ENCODE data around the gene USH2A.

The USH2A gene

DNA sequence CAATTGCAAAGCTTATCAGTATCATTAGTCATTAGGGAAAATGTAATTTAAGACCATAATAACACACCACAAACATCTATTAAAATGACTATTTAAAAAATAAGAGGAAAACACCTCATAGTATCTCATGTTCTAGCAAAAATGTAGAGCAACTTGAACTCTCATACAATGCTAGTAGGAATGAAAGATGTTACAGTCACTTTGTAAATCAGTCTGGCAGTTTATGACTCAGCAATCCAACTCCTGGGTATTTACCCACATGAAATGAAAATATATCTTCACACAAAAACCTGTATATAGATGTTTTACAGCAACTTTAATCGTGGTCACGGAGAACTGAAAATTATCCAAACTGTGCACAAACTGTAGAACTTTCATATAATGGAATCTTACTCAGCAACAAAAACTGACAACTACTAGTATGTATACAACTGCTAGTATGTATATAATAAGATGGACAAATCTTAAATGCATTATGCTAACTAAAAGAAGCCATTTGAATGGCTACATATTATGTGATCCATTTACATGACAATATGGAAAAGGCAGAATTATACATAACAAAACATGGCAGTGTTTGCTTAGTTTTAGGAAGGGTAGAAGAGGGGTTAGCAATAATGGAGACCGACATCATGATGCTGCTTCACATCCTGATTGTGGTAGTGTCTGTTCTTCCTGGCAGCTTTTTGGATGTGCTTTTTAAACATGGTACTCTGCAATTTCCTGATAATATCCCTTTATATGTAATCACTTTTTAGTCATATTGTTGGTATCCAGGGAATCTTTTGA is 589.1 kb downstream of the USH2A start:
- Mint-ChIP-seq H3K27ac (no peak overlapping the region), H3K4me3 (no peak overlapping the region), H3K9me3 (peaks cover 5% of the 10 kb centered on the region), H3K27me3 (ENCODE audit: low read depth) (no peaks in the 10 kb centered on the region), H3K36me3 (ENCODE audit: low read depth) (no peaks in the 10 kb centered on the region), H3K4me1 (ENCODE audit: low read depth) (no peaks in the 10 kb centered on the region)
- no peak for DNase-seq (ENCODE audit: low spot score)

GRCh38 chr1:215830226-215830810 is 592.9 kb downstream of the USH2A start:
- no peak for DNase-seq (ENCODE audit: low spot score)
- Mint-ChIP-seq H3K4me1 (ENCODE audit: low read depth) (no peaks in the 10 kb centered on the region), H3K27me3 (ENCODE audit: low read depth) (no peaks in the 10 kb centered on the region), H3K27ac (no peak overlapping the region), H3K36me3 (ENCODE audit: low read depth) (no peaks in the 10 kb centered on the region), H3K4me3 (no peak overlapping the region), H3K9me3 (peaks cover 7% of the 10 kb centered on the region)

- Mint-ChIP-seq H3K27ac (no peak overlapping the region), H3K27me3 (ENCODE audit: low read depth) (no peaks in the 10 kb centered on the region), H3K4me1 (ENCODE audit: low read depth) (no peaks in the 10 kb centered on the region), H3K9me3 (peaks cover 18% of the 10 kb centered on the region), H3K4me3 (no peak overlapping the region), H3K36me3 (ENCODE audit: low read depth) (no peaks in the 10 kb centered on the region)
- no peak for DNase-seq (ENCODE audit: low spot score)
Observed at GRCh38 chr1:215825056-215825455, 598.2 kb downstream of the USH2A start.

DNA sequence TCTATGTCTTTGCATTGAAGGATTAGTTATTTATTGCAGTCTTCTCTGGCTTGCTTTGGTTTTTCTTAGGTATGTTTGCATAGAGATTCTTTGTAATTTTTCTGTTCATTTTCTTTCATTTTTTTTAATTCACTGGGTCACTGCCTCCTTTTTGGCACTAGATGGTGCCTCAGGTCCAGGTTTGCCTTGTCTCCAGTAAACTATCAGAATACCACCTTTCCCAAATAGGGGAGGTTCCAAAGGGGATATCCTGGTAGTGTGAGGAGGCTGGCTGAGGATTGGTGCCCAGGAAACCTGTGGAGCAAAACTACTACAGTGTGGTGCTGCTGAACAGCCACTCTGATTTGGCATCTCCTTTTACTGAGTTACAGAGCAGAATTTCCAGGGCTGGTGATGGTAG is 599.0 kb downstream of the USH2A start:
- Mint-ChIP-seq H3K4me1 (ENCODE audit: low read depth) (no peaks in the 10 kb centered on the region), H3K9me3 (peaks cover 18% of the 10 kb centered on the region), H3K27ac (no peak overlapping the region), H3K36me3 (ENCODE audit: low read depth) (no peaks in the 10 kb centered on the region), H3K27me3 (ENCODE audit: low read depth) (no peaks in the 10 kb centered on the region), H3K4me3 (no peak overlapping the region)
- no peak for DNase-seq (ENCODE audit: low spot score)

GRCh38 chr1:215819114-215819513 is 604.1 kb downstream of the USH2A start:
- no peak overlapping the region for H3K27ac Mint-ChIP-seq
- no peak for DNase-seq (ENCODE audit: low spot score)
- H3K9me3 Mint-ChIP-seq, result peaks cover 12% of the 10 kb centered on the region
- H3K27me3 Mint-ChIP-seq (ENCODE audit: low read depth), result no peaks in the 10 kb centered on the region
- no peaks in the 10 kb centered on the region for H3K36me3 Mint-ChIP-seq (ENCODE audit: low read depth)
- no peaks in the 10 kb centered on the region for H3K4me1 Mint-ChIP-seq (ENCODE audit: low read depth)
- no peak overlapping the region for H3K4me3 Mint-ChIP-seq

- no peak for DNase-seq (ENCODE audit: low spot score)
- Mint-ChIP-seq H3K27me3 (ENCODE audit: low read depth) (no peaks in the 10 kb centered on the region), H3K27ac (no peak overlapping the region), H3K4me3 (no peak overlapping the region), H3K9me3 (peaks cover 40% of the 10 kb centered on the region), H3K4me1 (ENCODE audit: low read depth) (no peaks in the 10 kb centered on the region), H3K36me3 (ENCODE audit: low read depth) (no peaks in the 10 kb centered on the region)
Observed at GRCh38 chr1:215807911-215808436, 615.3 kb downstream of the USH2A start.

DNA sequence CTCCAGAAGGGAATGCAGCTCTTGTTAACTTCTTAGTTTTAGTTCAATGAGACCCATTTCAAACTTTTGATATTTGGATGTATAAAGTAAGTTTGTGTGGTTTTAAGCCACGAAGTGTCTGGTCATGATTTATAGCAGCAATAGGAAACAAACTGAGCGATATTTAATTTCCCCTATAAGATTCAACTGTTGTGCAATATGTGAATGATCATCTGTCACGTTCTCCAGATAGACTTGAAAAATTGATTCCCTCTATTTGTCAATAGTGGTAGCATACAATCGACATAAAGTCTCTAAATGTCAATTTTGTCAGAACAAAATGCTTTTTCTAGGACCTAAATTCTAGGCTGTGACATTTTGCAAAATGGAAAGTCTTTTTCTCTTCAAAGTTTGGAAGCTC is 616.0 kb downstream of the USH2A start:
- DNase-seq (ENCODE audit: low spot score), result no peak
- no peaks in the 10 kb centered on the region for H3K36me3 Mint-ChIP-seq (ENCODE audit: low read depth)
- H3K4me1 Mint-ChIP-seq (ENCODE audit: low read depth), result no peaks in the 10 kb centered on the region
- H3K27ac Mint-ChIP-seq, result no peak overlapping the region
- H3K4me3 Mint-ChIP-seq, result no peak overlapping the region
- H3K9me3 Mint-ChIP-seq, result peaks cover 32% of the 10 kb centered on the region
- no peaks in the 10 kb centered on the region for H3K27me3 Mint-ChIP-seq (ENCODE audit: low read depth)

GRCh38 chr1:215797859-215798258 is 625.4 kb downstream of the USH2A start:
- no peaks in the 10 kb centered on the region for H3K27me3 Mint-ChIP-seq (ENCODE audit: low read depth)
- DNase-seq (ENCODE audit: low spot score), result no peak
- H3K4me3 Mint-ChIP-seq, result no peak overlapping the region
- H3K4me1 Mint-ChIP-seq (ENCODE audit: low read depth), result no peaks in the 10 kb centered on the region
- peaks cover 3% of the 10 kb centered on the region for H3K9me3 Mint-ChIP-seq
- no peaks in the 10 kb centered on the region for H3K36me3 Mint-ChIP-seq (ENCODE audit: low read depth)
- H3K27ac Mint-ChIP-seq, result no peak overlapping the region

DNA sequence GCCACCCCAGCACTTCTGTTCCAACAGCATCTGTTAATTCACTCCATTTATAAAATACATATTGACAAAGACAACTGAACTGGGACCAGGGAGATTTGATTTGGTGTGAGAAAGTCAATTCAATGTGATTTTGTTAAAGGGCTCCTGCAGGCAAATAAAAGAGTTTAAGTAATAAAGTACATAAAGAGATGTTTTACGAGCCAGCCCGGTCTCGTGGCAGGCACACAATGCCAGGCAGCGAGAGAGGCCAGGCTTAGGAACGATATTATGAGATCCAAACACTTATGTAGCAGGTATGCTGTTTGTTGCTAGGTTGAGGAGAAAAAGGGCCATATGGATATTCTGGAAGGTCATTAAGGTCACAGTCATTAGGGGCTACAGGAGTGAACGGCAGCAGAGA is 629.1 kb downstream of the USH2A start:
- DNase-seq (ENCODE audit: low spot score), result no peak
- H3K27ac Mint-ChIP-seq, result no peak overlapping the region
- no peaks in the 10 kb centered on the region for H3K4me1 Mint-ChIP-seq (ENCODE audit: low read depth)
- H3K4me3 Mint-ChIP-seq, result no peak overlapping the region
- no peaks in the 10 kb centered on the region for H3K27me3 Mint-ChIP-seq (ENCODE audit: low read depth)
- H3K9me3 Mint-ChIP-seq, result peaks cover 3% of the 10 kb centered on the region
- H3K36me3 Mint-ChIP-seq (ENCODE audit: low read depth), result no peaks in the 10 kb centered on the region

GRCh38 chr1:215793180-215793579 is 630.1 kb downstream of the USH2A start:
- Mint-ChIP-seq H3K4me3 (no peak overlapping the region), H3K4me1 (ENCODE audit: low read depth) (no peaks in the 10 kb centered on the region), H3K27me3 (ENCODE audit: low read depth) (no peaks in the 10 kb centered on the region), H3K27ac (no peak overlapping the region), H3K9me3 (peaks cover 3% of the 10 kb centered on the region), H3K36me3 (ENCODE audit: low read depth) (no peaks in the 10 kb centered on the region)
- no peak for DNase-seq (ENCODE audit: low spot score)

DNA sequence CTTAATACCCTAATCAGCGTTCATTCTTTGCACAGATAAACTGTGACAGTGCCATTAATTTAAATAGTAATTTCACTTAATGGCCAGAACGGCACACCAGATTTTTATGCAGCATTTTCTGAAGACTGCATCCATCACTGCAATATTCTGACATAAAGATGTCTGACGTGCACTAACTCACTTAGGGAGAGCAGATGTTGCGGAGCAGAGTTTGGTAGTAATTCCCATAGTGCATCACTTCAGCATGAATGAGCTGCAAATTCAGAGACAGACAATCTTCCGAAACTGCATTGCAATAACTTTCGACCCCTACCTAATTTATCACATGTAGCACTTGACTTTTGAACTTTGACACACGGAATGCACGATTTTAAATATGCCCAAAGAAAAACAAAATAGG is 630.8 kb downstream of the USH2A start:
- Mint-ChIP-seq H3K4me1 (ENCODE audit: low read depth) (no peaks in the 10 kb centered on the region), H3K4me3 (no peak overlapping the region), H3K27ac (no peak overlapping the region), H3K27me3 (ENCODE audit: low read depth) (no peaks in the 10 kb centered on the region), H3K36me3 (ENCODE audit: low read depth) (no peaks in the 10 kb centered on the region), H3K9me3 (no peaks in the 10 kb centered on the region)
- no peak for DNase-seq (ENCODE audit: low spot score)

GRCh38 chr1:215789981-215790380 is 633.3 kb downstream of the USH2A start:
- no peak for DNase-seq (ENCODE audit: low spot score)
- Mint-ChIP-seq H3K9me3 (no peaks in the 10 kb centered on the region), H3K27me3 (ENCODE audit: low read depth) (no peaks in the 10 kb centered on the region), H3K4me1 (ENCODE audit: low read depth) (no peaks in the 10 kb centered on the region), H3K4me3 (no peak overlapping the region), H3K36me3 (ENCODE audit: low read depth) (no peaks in the 10 kb centered on the region), H3K27ac (no peak overlapping the region)

DNA sequence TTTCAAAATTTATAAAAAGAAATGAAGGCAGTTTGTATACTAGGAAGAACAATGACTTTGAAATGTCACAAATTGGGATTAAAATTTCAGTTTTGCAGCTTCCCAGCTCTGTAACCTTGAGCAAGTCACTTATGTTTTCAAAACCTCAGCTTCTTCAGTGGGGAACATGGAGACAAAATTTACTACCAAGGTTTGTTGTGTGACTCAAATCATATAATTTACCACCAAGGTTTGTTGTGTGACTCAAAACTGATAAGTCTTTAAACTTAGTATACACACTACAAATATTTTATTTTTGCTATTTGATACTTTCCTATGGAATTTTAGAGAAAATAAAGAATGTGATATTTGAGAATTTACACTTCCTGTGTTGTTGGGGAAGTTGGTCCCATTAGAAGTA is 636.3 kb downstream of the USH2A start:
- no peak overlapping the region for H3K27ac Mint-ChIP-seq
- no peaks in the 10 kb centered on the region for H3K36me3 Mint-ChIP-seq (ENCODE audit: low read depth)
- DNase-seq (ENCODE audit: low spot score), result no peak
- no peaks in the 10 kb centered on the region for H3K27me3 Mint-ChIP-seq (ENCODE audit: low read depth)
- no peak overlapping the region for H3K4me3 Mint-ChIP-seq
- no peaks in the 10 kb centered on the region for H3K9me3 Mint-ChIP-seq
- H3K4me1 Mint-ChIP-seq (ENCODE audit: low read depth), result no peaks in the 10 kb centered on the region

- Mint-ChIP-seq H3K27ac (no peak overlapping the region), H3K4me1 (ENCODE audit: low read depth) (no peaks in the 10 kb centered on the region), H3K4me3 (no peak overlapping the region), H3K27me3 (ENCODE audit: low read depth) (no peaks in the 10 kb centered on the region), H3K36me3 (ENCODE audit: low read depth) (no peaks in the 10 kb centered on the region), H3K9me3 (no peaks in the 10 kb centered on the region)
- DNase-seq (ENCODE audit: low spot score), result no peak
Observed at GRCh38 chr1:215780641-215781040, 642.6 kb downstream of the USH2A start.

All from T-helper 2 cell treated with Interferon-gamma antibody and Interleukin-4, amounts not matched to agents 5 μg/mL and 100 μg/mL, for 36 hours (primary cell).